Progenitor cell of endocrine pancreas (in vitro differentiated cells): ENCODE measurements around the gene PAFAH2. TPM values are rescaled to one million over a fixed set of nuclear protein-coding genes. Genes with fewer than 3 reads are reported as not detected.

Experiments
- DNase-seq: peaks from one replicate; pipeline ENCODE4 v3.0.0; 2021; ENCODE audit warnings: low spot score; ENCODE audit not compliant: unreplicated experiment
- H3K27ac Mint-ChIP-seq: 2 replicates; pipeline ENCODE4 v1.8.0; 2021; ENCODE audit warnings: mild to moderate bottlenecking, moderate library complexity, mixed read lengths
- H3K27me3 Mint-ChIP-seq: 2 replicates; pipeline ENCODE4 v1.8.0; 2021; ENCODE audit warnings: mixed read lengths
- H3K36me3 Mint-ChIP-seq: 2 replicates; pipeline ENCODE4 v1.8.0; 2022; ENCODE audit warnings: mixed read lengths; ENCODE audit not compliant: insufficient read depth
- H3K4me1 Mint-ChIP-seq: 2 replicates; pipeline ENCODE4 v1.8.0; 2021; ENCODE audit warnings: low read depth, mixed read lengths
- H3K4me3 Mint-ChIP-seq: 2 replicates; pipeline ENCODE4 v1.8.0; 2021; ENCODE audit warnings: low read depth, mild to moderate bottlenecking, moderate library complexity, mixed read lengths
- H3K9me3 Mint-ChIP-seq: 2 replicates; pipeline ENCODE4 v1.8.0; 2021; ENCODE audit warnings: low read depth, mixed read lengths
- CTCF ChIP-seq: fragments of 200-600 bp; sonication (generic); IDR thresholded peaks from one replicate; pipeline ENCODE4 v1.5.0; 2021; ENCODE audit warnings: antibody characterized with exemption, mild to moderate bottlenecking; ENCODE audit not compliant: unreplicated experiment
- total RNA-seq: library from RNA; stranded (reverse); gene quantifications from 2 replicates; pipeline ENCODE4 v1.2.1, GENCODE V29; 2021

Gene PAFAH2
- total RNA-seq, 1 donor from 2014 or later = 12.8 TPM

GRCh38 chr1:25999041-25999800 is 1.4 kb upstream of the PAFAH2 start:
- peaks cover 3% of the 10 kb centered on the region for H3K27me3 Mint-ChIP-seq
- no peak overlapping the region for H3K27ac Mint-ChIP-seq
- TF ChIP-seq CTCF = no peak
- no peak for DNase-seq
- H3K36me3 Mint-ChIP-seq = no peaks in the 10 kb centered on the region
- H3K9me3 Mint-ChIP-seq = no peaks in the 10 kb centered on the region
- peaks cover 12% of the 10 kb centered on the region for H3K4me1 Mint-ChIP-seq
- H3K4me3 Mint-ChIP-seq = no peak overlapping the region

- no peaks in the 10 kb centered on the region for H3K9me3 Mint-ChIP-seq
- no peaks in the 10 kb centered on the region for H3K27me3 Mint-ChIP-seq
- H3K4me1 Mint-ChIP-seq = peaks cover 12% of the 10 kb centered on the region
- no peak for DNase-seq
- H3K36me3 Mint-ChIP-seq = no peaks in the 10 kb centered on the region
- peak overlapping the region; percentile 94 for H3K4me3 Mint-ChIP-seq
- H3K27ac Mint-ChIP-seq = peak overlapping the region; percentile 97
- no peak for TF ChIP-seq CTCF
Observed at GRCh38 chr1:25996966-25997827, 666 bp downstream of the PAFAH2 start.

GRCh38 chr1:25994402-25995150 is 3.3 kb downstream of the PAFAH2 start:
- Mint-ChIP-seq H3K27me3 (no peaks in the 10 kb centered on the region), H3K36me3 (no peaks in the 10 kb centered on the region), H3K27ac (no peak overlapping the region), H3K9me3 (no peaks in the 10 kb centered on the region), H3K4me1 (peaks cover 12% of the 10 kb centered on the region), H3K4me3 (no peak overlapping the region)
- TF ChIP-seq CTCF = no peak
- no peak for DNase-seq

- peaks cover 10% of the 10 kb centered on the region for H3K4me1 Mint-ChIP-seq
- H3K9me3 Mint-ChIP-seq = no peaks in the 10 kb centered on the region
- no peaks in the 10 kb centered on the region for H3K27me3 Mint-ChIP-seq
- TF ChIP-seq CTCF = no peak
- H3K36me3 Mint-ChIP-seq = peaks cover 1% of the 10 kb centered on the region
- DNase-seq = no peak
- H3K27ac Mint-ChIP-seq = peak overlapping the region; percentile 14
- H3K4me3 Mint-ChIP-seq = no peak overlapping the region
Observed at GRCh38 chr1:25993197-25993951, 4.5 kb downstream of the PAFAH2 start.
